ENCODE results near the gene PCDH9.

Gene PCDH9

GRCh38 chr13:67227131-67227983 lies 2.8 kb downstream of the PCDH9 start:
- H3K27ac ChIP-seq: no peak overlapping the region
- H3K4me3 ChIP-seq: no peak overlapping the region

DNA sequence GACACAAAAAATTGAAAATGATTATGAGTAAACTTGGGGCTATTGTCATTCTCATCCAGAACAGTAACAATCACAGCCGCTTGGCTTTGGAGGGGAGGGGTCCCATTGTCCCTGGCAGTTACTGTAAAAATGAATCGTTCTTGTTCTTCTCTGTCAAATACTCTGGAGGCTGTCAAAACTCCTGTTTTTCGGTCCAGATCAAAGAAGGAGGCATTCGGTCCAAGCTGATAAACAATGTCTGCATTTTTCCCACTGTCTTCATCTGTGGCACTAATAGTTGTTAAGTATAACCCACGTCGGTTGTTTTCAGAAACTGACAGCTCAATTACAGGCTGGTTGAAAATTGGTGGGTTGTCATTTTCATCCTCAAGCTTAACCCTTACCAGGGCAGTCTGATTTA lies 3.4 kb downstream of the PCDH9 start:
- Histone ChIP-seq H3K4me3 (no peak overlapping the region), H3K27ac (no peak overlapping the region)

GRCh38 chr13:67225252-67226159 lies 4.6 kb downstream of the PCDH9 start:
- Histone ChIP-seq H3K27ac (no peak overlapping the region), H3K4me3 (no peak overlapping the region)

DNA sequence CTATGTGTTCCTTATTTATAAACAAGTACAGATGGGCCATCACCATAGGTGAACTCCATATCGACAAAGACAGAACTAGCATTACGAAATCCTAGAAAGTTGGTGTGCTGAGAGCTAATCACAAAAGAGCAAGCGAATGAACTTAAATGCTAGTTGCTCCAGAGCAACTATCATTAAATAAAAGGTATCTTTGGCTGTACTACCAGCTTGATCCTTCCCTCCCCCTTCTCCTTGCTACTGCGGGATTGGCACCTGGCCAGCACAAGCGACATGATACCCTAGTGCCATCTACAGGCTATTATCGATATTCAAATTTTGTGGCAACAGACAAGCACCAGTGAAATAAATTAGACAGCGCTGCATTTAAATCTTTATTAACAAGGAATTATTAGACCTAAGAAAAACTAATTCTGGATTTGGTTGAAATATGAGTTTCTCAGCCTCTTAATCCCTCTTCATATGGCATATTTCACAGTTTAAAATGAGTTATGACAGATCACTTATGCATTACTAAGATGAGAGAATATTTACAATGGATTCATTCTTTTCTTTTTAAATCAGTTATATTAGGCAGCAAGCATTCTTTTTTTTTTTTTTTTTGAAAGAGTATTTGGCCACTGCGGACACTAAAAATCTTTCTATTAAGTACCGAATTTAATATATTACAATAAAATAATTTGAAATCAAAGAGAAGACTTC lies 5.8 kb downstream of the PCDH9 start:
- Histone ChIP-seq H3K27ac (no peak overlapping the region), H3K4me3 (no peak overlapping the region)

DNA sequence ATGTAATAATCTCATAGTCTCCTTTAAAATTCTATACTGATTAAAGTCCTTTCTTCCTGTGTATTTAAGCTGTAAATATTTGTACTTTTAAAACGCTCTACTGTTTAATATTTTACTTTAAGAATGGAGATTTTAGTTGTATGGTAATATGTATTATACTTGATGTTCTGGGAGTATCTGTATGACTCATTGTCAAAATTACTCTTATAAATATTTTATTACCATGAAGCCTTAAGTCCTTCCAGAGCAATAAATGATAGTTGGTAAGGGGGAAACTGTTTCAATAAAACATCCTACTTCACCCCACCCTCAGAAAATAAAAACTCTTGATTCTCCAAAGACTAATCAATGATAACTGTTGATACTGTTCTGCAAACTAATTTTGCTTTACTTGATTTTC lies 6.4 kb downstream of the PCDH9 start:
- Histone ChIP-seq H3K4me3 (no peak overlapping the region), H3K27ac (no peak overlapping the region)

- Histone ChIP-seq H3K27ac (no peak overlapping the region), H3K4me3 (no peak overlapping the region)
Measured at GRCh38 chr13:67223024-67223423, 7.1 kb downstream of the PCDH9 start.

GRCh38 chr13:67221630-67222226 lies 8.4 kb downstream of the PCDH9 start:
- H3K4me3 ChIP-seq: no peak overlapping the region

GRCh38 chr13:67219113-67219512 lies 11.0 kb downstream of the PCDH9 start:
- no peak overlapping the region for H3K27ac ChIP-seq
- H3K4me3 ChIP-seq: no peak overlapping the region

More at GRCh38 chr13:67221630-67222226, 8.4 kb downstream of the PCDH9 start:
- no peak overlapping the region for H3K27ac ChIP-seq

DNA sequence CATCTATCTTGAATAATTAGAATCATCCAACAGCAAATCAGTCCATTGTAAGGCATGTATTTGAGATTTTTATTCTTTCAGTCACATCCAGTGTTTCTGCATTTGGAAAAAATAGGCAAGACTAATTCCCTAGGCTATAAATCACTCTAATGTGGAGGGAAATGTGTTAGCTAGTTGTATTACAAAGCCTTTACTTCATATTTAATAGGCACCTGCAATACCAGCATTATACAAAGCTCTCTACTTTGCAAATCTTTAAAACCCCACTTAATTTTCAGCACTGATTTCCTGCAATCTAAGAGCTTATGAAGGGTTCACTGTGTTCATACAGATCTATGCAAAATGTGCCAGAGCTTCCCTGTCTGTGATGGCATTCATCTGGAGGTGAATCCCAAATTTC lies 12.3 kb downstream of the PCDH9 start:
- H3K4me3 ChIP-seq: no peak overlapping the region
- H3K27ac ChIP-seq: no peak overlapping the region

- no peak overlapping the region for H3K27ac ChIP-seq
Measured at GRCh38 chr13:67216864-67217263, 13.3 kb downstream of the PCDH9 start.

GRCh38 chr13:67210208-67210607 lies 19.9 kb downstream of the PCDH9 start:
- Histone ChIP-seq H3K4me3 (no peak overlapping the region), H3K27ac (no peak overlapping the region)

More at GRCh38 chr13:67216864-67217263, 13.3 kb downstream of the PCDH9 start:
- no peak overlapping the region for H3K4me3 ChIP-seq

GRCh38 chr13:67208552-67208951 lies 21.6 kb downstream of the PCDH9 start:
- no peak overlapping the region for H3K27ac ChIP-seq

DNA sequence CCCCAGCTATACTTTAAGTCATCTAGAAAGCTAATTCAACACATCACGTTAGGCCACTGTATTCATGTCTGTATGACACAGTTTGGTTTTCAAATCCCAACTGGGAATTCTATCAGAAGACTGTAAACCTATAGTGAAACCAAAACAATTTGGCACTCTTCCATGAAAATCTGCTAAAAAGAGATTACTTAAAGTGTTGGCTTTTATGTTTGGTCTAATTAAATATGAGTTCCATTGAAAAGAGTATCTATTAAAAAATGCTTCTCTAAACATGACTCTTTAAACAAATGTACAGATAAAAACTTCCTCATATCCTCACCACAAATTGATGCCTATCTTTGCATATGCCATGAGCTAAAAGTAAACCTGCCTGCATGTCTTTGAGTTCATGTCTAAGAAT lies 25.4 kb downstream of the PCDH9 start:
- no peak overlapping the region for H3K27ac ChIP-seq
- H3K4me3 ChIP-seq: no peak overlapping the region

More at GRCh38 chr13:67208552-67208951, 21.6 kb downstream of the PCDH9 start:
- H3K4me3 ChIP-seq: no peak overlapping the region

GRCh38 chr13:67200605-67201004 lies 29.5 kb downstream of the PCDH9 start:
- no peak overlapping the region for H3K4me3 ChIP-seq
- no peak overlapping the region for H3K27ac ChIP-seq

DNA sequence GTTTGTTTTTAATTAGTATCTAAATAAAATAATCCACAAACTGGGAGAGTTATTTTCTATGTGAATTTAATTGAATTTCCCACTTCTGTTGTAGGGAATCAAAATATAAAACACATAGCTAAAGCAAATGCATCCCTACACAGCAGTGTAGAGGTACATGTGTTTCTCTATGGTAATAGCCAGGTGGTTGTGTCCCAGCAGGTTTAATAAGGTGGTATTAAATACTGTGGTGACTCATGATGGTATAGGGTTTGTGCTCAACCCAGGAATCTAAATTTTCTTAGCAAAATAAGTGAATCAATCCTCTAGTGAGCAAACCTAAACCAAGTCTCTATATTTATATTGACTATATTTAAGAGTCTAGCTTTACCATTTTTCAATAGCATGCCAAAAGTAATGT lies 30.0 kb downstream of the PCDH9 start:
- Histone ChIP-seq H3K4me3 (no peak overlapping the region), H3K27ac (no peak overlapping the region)

- H3K4me3 ChIP-seq: no peak overlapping the region
- H3K27ac ChIP-seq: no peak overlapping the region
Measured at GRCh38 chr13:67197704-67198103, 32.4 kb downstream of the PCDH9 start.

DNA sequence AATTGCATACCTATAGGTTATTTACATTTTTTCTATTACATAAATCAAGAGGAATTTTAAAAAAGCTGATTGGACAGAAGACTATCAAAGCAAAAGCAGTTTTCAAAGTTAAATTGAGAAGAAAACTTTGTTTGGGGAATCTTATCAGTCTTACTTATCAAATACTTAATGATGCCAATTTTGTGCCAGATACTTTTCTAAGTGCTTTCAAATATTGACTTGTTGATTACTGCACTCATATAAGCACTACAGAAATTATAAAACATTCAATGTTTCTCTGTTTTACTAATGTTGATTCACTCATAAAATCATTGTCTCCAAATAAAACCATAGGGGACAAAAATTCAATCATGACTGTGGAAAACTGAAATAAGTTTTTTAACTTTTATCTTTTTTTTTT lies 36.2 kb downstream of the PCDH9 start:
- Histone ChIP-seq H3K4me3 (no peak overlapping the region), H3K27ac (no peak overlapping the region)

GRCh38 chr13:67192751-67193150 lies 37.4 kb downstream of the PCDH9 start:
- H3K4me3 ChIP-seq: no peak overlapping the region

DNA sequence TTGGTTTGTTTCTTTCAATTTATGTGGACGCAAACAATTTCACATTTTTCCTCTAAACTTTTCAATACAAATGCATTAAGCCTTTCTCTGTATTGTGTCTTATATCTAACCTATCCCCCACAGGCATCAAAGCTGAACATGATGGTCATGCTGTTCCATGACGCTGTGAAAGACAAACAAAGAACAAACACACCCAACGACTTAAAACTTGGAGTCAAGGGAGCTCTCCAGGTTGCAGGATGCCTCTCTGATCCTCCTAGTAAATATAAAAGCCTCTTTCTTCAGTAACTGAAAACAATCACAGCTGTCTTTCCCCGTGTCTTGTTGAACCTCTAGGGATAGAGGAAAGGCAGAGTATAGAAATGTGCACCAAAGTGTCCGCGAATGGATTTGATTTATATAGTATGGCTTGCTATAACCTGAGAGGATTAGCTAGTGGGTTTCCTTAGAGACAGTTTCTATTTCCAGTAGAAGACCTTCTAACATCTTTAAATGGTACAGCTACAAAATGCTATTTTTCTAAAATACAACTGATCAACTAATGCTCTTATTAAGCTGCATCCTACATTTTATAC lies 43.1 kb downstream of the PCDH9 start:
- H3K4me3 ChIP-seq: no peak overlapping the region
- no peak overlapping the region for H3K27ac ChIP-seq

More at GRCh38 chr13:67192751-67193150, 37.4 kb downstream of the PCDH9 start:
- no peak overlapping the region for H3K27ac ChIP-seq

Measured in skin epidermis (tissue), 12 donors.